Measurements from ENCODE around the gene PLPP4. TPM values are rescaled to one million over a fixed set of nuclear protein-coding genes. Genes with fewer than 3 reads are reported as not detected.

The PLPP4 gene
- 3.2 and 7.1 TPM in 2 replicates for total RNA-seq (2014; rRNA removed; shearing (Covaris generic))

GRCh38 chr10:120456626-120457430, at the start of gene PLPP4:
Gene PLPP4, plus strand, starts transcription at chr10:120457227. Its CDS starts 79 bp downstream, at chr10:120457306.

